ENCODE measurements around the gene ADCY9.

ADCY9 gene

DNA sequence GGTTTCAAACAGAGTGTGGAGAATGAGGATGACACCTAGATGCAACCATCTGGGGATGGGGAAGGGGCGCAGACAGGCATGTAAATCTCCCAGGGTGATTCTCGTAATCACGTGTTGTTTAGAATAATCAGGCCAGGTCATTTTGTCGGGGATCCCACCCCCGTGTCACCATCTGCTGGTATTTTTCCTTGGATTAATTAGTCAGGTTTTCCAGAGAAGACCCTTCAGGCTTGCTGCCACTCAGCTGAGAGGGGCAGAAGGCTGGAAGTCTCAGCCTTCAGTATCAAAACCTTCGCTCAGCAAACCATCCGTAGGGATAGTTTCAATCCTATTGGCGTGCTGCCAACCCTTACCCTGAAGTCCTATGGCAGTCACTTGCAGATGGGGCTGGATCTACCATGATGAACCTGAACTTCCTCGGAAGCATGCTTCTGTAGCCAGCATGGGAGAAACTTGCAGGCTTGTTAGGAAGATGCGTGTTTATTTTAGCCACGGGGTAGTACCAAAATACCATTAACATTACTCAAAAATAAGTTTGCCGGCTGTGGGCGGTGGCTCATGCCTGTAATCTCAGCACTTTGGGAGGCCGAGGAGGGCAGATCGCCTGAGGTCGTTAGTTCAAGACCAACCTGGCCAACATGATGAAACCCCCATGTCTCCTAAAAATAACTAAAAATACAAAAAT lies 7.5 kb upstream of the ADCY9 start:
- DNase-seq (ENCODE audit: low read depth in 3 of 3): no peak

DNA sequence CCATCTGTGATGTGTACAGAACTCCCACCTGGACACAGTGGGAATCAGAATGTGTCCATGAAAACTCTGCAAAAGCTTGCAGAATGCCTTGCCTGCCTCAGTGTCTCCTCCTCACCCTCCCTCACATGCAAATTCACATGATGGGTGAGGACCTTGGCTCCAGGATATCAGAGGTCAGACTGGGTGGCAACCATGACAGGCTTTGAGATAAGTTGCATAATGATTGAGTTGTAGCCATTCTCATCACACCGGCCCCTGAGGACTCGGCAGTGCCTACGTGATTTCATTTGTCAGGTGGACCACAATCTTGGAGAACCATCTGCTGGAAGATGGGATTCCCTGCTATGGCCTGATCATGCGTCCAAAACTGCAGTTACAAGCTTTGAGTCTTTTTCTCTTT lies 3.9 kb upstream of the ADCY9 start:
- no peak for DNase-seq (ENCODE audit: low read depth in 3 of 3)

DNA sequence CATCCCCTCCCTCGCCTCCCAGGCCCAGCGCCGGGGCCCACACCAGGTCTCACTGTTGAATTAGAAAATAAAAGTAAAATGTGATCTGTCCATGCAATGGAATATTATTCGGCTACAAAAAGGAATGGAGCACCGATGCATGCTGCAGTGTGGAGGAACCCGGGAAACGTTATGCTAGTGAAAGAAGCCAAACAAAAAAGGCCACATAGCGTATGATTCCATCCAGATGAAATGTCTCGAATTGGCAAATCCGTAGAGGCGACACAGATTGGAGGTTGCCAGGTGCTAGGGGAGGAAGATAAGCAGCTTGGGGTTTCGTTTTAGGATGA lies 972 bp upstream of the ADCY9 start:
- DNase-seq (ENCODE audit: low read depth in 3 of 3): no peak

GRCh38 chr16:4115949-4116318 lies 308 bp downstream of the ADCY9 start:
- DNase-seq (ENCODE audit: low read depth in 3 of 3): no peak

GRCh38 chr16:4115209-4115948 lies 863 bp downstream of the ADCY9 start:
- peak; percentile 11 to 35 (median 14) for DNase-seq (ENCODE audit: low read depth in 3 of 3)

GRCh38 chr16:4114257-4115208 lies 1.7 kb downstream of the ADCY9 start:
- DNase-seq (ENCODE audit: low read depth in 3 of 3): no peak

DNA sequence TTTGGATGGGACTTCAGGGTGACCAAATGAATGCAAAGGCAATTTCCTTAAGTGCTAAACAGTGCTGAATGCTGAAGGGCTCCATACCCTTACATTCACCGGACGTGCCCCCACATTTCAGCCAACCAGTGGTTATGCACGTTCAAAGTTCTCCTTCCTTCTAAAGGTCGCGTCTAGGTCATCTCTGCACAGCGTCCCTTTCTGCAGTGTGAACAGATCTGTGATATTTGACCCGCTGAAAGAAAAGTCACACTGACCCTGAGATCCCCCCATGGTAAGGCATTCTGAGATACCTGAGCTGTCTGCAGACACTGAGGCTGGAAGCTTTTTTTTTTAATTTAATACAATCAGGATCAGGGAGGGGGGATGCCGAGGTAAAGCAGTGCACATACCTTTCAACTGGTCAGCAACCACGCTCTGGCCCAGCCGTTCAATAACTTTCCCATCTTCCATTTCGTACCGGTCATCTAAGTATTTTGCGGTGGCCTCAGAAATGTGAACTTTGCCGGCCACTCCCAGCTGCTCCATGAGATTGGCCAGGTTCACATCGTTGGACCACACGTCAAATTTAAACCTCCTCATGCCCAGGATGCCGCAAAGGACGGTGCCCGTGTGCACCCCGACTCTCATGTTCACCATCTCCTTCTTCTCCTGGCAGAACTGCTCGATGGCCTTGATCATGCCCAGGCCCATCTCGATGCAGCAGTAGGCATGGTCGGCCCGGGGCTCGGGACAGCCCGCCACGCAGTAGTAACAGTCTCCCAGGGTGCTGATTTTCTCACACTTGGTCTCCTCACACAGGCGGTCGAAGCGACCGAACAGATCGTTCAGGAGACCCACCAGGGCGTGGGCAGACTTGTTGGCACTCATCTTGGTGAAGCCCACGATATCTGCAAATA lies 2.6 kb downstream of the ADCY9 start:
- no peak for DNase-seq (ENCODE audit: low read depth in 3 of 3)

DNA sequence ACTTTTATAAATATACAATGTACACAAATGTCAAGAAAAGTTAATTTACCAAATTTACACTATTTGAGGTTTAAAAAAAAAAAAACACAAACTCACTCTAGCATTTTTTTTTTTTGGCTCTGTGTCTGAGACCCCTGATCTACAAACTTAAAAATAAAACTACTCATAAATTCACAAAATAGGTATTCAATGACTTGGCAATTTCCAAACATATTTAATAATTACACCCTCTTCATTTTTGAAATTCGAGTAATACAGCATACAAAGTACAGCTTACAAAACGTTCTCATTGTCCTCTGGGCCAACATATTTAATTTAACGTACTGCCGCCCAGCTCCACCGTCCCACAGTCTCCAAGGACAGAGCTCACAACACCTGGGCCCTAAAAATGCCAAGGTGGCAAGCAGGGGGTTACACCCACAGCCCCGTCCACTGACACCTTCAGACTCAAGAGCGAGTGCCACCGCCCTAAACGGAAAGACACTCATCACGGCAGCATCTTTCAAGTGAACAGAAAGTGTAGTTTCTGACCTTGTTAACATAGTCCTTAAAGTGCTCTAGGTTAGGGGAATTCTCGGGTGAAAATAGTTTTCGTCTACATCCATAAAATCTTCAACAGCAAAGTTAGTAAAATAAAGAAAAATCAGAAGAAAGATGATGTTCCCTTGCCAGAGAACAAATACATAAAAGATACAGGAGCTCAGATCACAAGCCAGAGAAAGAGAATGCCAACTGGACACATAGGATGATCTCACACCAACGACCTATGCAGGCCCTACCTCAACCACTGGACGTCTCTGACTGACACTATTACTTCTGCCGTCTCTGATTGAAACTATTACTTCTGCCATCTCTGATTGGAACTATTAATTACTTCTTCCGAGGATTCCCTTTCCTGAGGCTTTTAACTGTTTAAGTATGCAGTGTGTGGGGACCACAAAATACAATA lies 4.2 kb downstream of the ADCY9 start:
- DNase-seq (ENCODE audit: low read depth in 3 of 3): no peak

DNA sequence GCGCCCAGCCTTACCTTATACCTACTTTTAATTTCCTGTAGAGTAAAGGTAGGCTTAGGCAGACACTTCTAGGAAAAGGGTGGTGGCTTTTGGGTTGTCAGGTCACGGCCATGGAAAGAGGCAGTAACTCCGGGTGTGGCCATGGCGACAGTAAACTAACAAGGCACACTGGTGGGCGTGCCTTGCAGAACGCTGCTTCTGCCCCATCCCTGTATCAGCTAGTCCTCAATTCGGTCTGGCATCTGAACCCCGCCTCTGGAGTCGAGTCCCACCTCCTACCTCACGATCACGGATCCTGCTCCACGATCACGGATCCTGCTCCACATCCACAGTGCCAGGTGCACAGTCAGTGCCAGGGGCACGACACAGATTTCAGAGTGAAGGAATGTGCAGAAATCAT lies 5.6 kb downstream of the ADCY9 start:
- no peak for DNase-seq (ENCODE audit: low read depth in 3 of 3)

DNA sequence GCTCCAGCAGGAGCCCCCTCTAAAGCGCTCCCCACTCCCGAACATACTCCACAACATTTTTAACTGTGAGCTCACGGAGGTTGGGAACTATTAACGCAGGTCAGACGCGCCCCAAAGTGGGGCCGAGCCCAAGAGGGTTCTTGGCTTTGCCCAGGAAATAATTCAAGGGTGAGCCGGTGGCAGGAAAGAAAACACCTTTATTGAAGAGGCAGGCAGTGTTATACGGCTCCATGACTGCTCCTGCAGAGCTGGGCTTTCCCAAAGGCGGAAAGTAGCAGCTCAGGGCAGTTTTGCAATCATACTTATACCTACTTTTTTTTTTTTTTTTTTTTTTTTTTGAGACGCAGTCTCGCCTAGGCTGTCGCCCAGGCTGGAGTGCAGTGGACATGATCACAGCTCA lies 6.2 kb downstream of the ADCY9 start:
- no peak for DNase-seq (ENCODE audit: low read depth in 3 of 3)

GRCh38 chr16:4109250-4109736 lies 6.9 kb downstream of the ADCY9 start:
- DNase-seq (ENCODE audit: low read depth in 3 of 3): no peak

DNA sequence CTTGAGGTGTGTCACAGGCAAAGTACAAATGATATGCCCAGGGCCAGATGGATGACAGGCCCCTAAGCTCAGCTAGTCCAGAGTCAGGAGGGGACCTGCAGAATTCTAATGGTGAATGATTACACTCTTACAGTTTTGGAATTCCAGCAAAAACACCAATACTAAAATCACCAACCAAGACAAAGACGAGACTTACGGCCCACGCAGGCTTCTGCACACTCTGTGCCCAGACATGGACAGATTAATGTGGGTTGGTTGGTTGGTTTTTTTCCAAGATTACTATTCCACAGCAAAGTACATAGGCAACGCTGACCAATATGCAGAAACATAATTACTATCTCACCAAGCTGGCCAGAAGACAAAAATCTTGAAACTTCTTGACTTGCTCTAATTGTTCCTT lies 9.7 kb downstream of the ADCY9 start:
- DNase-seq (ENCODE audit: low read depth in 3 of 3): no peak

- no peak for DNase-seq (ENCODE audit: low read depth in 3 of 3)
These were observed 10.4 kb downstream of the ADCY9 start for GRCh38 chr16:4105848-4106247.

GRCh38 chr16:4103745-4104144 lies 12.5 kb downstream of the ADCY9 start:
- DNase-seq (ENCODE audit: low read depth in 3 of 3): no peak

GRCh38 chr16:4101421-4102219 lies 14.6 kb downstream of the ADCY9 start:
- DNase-seq (ENCODE audit: low read depth in 3 of 3): no peak

DNA sequence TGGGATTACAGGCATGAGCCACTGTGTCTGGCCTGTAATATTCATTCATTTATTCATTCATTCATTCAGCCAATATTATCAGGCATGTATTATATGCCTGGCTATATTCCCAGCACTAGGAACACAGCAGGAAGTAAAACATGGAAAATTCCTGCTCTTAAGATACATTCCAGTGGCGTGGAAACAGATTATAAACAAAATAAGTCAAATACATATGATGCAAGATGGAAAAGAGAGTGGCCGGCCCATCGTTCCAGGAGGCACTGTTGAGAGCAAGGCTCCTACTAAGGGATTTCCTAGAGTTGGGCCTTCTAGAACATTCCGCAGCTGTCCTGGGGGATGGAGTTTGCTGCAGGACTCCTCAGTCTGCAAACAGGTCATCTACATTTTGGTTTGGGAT lies 17.7 kb downstream of the ADCY9 start:
- no peak for DNase-seq (ENCODE audit: low read depth in 3 of 3)

- DNase-seq (ENCODE audit: low read depth in 3 of 3): no peak
These were observed 18.4 kb downstream of the ADCY9 start for GRCh38 chr16:4097826-4098240.

DNA sequence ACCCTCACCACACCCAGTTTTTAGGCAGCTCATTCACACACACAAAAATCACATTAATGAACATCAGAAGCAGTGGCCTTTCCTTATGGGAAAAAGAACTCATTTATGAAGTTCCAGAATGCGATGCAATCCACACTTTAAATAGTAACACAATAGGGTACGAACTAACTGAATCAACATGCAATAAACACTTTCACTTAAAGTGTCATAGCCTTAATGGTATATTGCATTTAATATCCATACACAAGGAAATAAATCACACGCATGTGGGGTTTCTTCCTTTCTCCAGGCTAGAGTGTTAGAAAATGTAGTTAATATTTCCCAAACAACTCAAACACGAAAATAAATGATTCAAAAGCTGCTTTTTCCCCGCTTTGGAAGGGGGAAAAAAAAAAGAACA lies 19.7 kb downstream of the ADCY9 start:
- DNase-seq (ENCODE audit: low read depth in 3 of 3): no peak

DNA sequence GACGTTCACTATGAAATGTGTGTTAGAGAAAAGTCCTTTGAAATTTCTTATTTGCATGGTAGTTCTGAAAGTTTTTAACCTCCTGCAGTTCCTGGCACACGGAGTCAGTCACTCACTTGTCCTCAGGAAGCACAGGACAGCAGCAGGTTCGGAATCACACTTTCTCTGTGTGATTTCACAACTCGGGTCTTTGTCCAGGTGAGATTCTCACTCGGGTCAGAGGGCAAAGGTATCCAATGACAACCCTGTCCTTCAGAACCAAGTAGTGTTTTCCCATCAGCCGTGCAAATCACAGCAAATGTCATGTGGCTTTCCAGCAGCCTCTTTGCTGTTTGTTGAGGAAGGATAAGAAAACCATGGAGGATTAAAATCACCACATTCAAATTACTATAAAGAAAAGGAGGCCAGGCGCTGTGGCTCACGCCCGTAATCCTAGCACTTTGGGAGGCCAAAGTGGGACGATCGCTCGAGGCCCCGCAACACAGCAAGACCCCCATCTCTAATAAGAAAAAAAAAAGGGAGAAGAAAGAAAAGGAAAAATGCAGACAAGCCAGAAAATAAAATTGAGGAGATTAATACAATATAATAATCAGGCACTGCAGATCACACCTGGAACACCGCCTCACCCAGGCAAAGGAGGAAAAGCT lies 22.0 kb downstream of the ADCY9 start:
- no peak for DNase-seq (ENCODE audit: low read depth in 3 of 3)

Data from stimulated activated CD4-positive, alpha-beta T cell treated with anti-CD3 and anti-CD28 coated beads, TNF-alpha, amount 100 ng/mL, for 4 hours (primary cell).